OCI-LY3 (cell line): ENCODE measurements around the gene PDK1.

Experiments
- H2AFZ ChIP-seq: fragments of 200-600, 300-600 bp; shearing (Covaris generic); 2 replicates; pipeline ENCODE4 v1.6.0; 2014; ENCODE audit warnings: antibody characterized with exemption, low read depth, low read length
- H3K27ac ChIP-seq: fragments of 200-600, 300-600 bp; sonication (generic); 2 replicates; pipeline ENCODE4 v1.5.1; 2014; ENCODE audit warnings: mild to moderate bottlenecking, low read length, moderate library complexity, mixed read lengths
- H3K27me3 ChIP-seq: fragments of 200-600, 300-600 bp; sonication (generic); 2 replicates; pipeline ENCODE4 v1.6.1; 2014; ENCODE audit warnings: low read depth, low read length, mixed read lengths
- H3K36me3 ChIP-seq: fragments of 200-600, 300-600 bp; sonication (generic); replicated peaks from 2 replicates; pipeline ENCODE3; 2014; ENCODE audit warnings: low read depth, low read length, mixed read lengths
- H3K4me1 ChIP-seq: fragments of 300-600, 200-600 bp; sonication (generic); 2 replicates; pipeline ENCODE4 v1.6.1; 2014; ENCODE audit warnings: low read length, mixed read lengths
- H3K4me2 ChIP-seq: fragments of 200-600, 300-600 bp; sonication (generic); 2 replicates; pipeline ENCODE4 v1.6.1; 2014; ENCODE audit warnings: low read length, mixed read lengths
- H3K4me3 ChIP-seq: fragments of 300-600, 200-600 bp; sonication (generic); 2 replicates; pipeline ENCODE4 v1.5.1; 2014; ENCODE audit warnings: antibody characterized with exemption, mild to moderate bottlenecking, low read length, moderate library complexity
- H3K79me2 ChIP-seq: fragments of 300-600, 200-600 bp; shearing (Covaris generic); 2 replicates; pipeline ENCODE4 v1.6.1; 2014; ENCODE audit warnings: mild to moderate bottlenecking, low read length, mixed read lengths
- H3K9ac ChIP-seq: fragments of 300-600, 200-600 bp; shearing (Covaris generic); 2 replicates; pipeline ENCODE4 v1.6.0; 2014; ENCODE audit warnings: mild to moderate bottlenecking, low read length, moderate library complexity
- H3K9me3 ChIP-seq: fragments of 200-600, 300-600 bp; shearing (Covaris generic); 2 replicates; pipeline ENCODE4 v1.6.1; 2014; ENCODE audit warnings: low read length, mixed read lengths; ENCODE audit not compliant: insufficient read depth
- H4K20me1 ChIP-seq: fragments of 200-600, 300-600 bp; sonication (generic); 2 replicates; pipeline ENCODE4 v1.6.1; 2016; ENCODE audit warnings: low read length, mixed read lengths; ENCODE audit not compliant: insufficient read depth
- CTCF ChIP-seq: fragments of 200-600, 300-600 bp; sonication (generic); IDR thresholded peaks from 2 replicates; pipeline ENCODE4 v1.5.1; 2014; ENCODE audit warnings: antibody characterized with exemption, low read length, low read depth
- EZH2phosphoT487 ChIP-seq: fragments of 200-600 bp; shearing (Covaris generic); IDR thresholded peaks from 2 replicates; pipeline ENCODE4 v1.6.1; 2018; ENCODE audit warnings: antibody characterized with exemption, mixed run types, low read depth

The PDK1 gene

GRCh38 chr2:172551271-172551670 lies 4.6 kb upstream of the PDK1 start:
- Histone ChIP-seq H2AFZ (no peak overlapping the region), H3K4me1 (peaks cover 6% of the 10 kb centered on the region; the same call in 1 of the 2 replicates), H3K27ac (no peak overlapping the region), H3K9me3 (peaks cover 10% of the 10 kb centered on the region), H4K20me1 (no peaks in the 10 kb centered on the region), H3K4me2 (no peak overlapping the region), H3K27me3 (no peaks in the 10 kb centered on the region), H3K4me3 (no peak overlapping the region), H3K36me3 (peaks cover 18% of the 10 kb centered on the region), H3K79me2 (peaks cover 3% of the 10 kb centered on the region), H3K9ac (no peak overlapping the region)
- TF ChIP-seq EZH2phosphoT487 (no peak), CTCF (no peak)

GRCh38 chr2:172552547-172553291 lies 3.2 kb upstream of the PDK1 start:
- Histone ChIP-seq H3K4me1 (peaks cover 15% of the 10 kb centered on the region), H3K27ac (no peak overlapping the region), H3K79me2 (peaks cover 17% of the 10 kb centered on the region), H3K9me3 (peaks cover 4% of the 10 kb centered on the region; the same call in 1 of the 2 replicates), H3K27me3 (no peaks in the 10 kb centered on the region), H3K4me3 (no peak overlapping the region), H3K36me3 (peaks cover 12% of the 10 kb centered on the region), H3K4me2 (no peak overlapping the region), H2AFZ (no peak overlapping the region), H4K20me1 (peaks cover 7% of the 10 kb centered on the region), H3K9ac (no peak overlapping the region)
- TF ChIP-seq CTCF (no peak), EZH2phosphoT487 (no peak)

- Histone ChIP-seq H3K9ac (peak overlapping the region; percentile 78), H3K79me2 (peaks cover 32% of the 10 kb centered on the region), H3K9me3 (no peaks in the 10 kb centered on the region), H3K36me3 (peaks cover 12% of the 10 kb centered on the region), H3K4me3 (peak overlapping the region; percentile 98), H4K20me1 (peaks cover 15% of the 10 kb centered on the region), H3K27me3 (no peaks in the 10 kb centered on the region), H3K27ac (no peak overlapping the region), H3K4me2 (peak overlapping the region; percentile 88), H3K4me1 (peaks cover 22% of the 10 kb centered on the region), H2AFZ (peak overlapping the region; percentile 90)
- TF ChIP-seq EZH2phosphoT487 (no peak), CTCF (no peak)
Measured at GRCh38 chr2:172554352-172555271, 1.3 kb upstream of the PDK1 start.

- Histone ChIP-seq H3K9ac (peak overlapping the region; percentile 78), H3K4me1 (peaks cover 22% of the 10 kb centered on the region), H3K9me3 (no peaks in the 10 kb centered on the region), H2AFZ (peak overlapping the region; percentile 90), H3K4me3 (peak overlapping the region; percentile 98), H3K79me2 (peaks cover 33% of the 10 kb centered on the region), H3K36me3 (peaks cover 13% of the 10 kb centered on the region), H3K27ac (peak overlapping the region; percentile 41), H3K4me2 (peak overlapping the region; percentile 88), H4K20me1 (peaks cover 16% of the 10 kb centered on the region), H3K27me3 (no peaks in the 10 kb centered on the region)
- TF ChIP-seq EZH2phosphoT487 (no peak), CTCF (no peak)
Measured at GRCh38 chr2:172555272-172555521, 693 bp upstream of the PDK1 start.
